Astrocyte (in vitro differentiated cells and primary cell): ENCODE results near the gene CDH26.

Source experiments
- CTCF ChIP-seq: IDR thresholded peaks from 2 replicates; pipeline ENCODE4 v1.5.1; 2011; ENCODE audit warnings: low read depth, mild to moderate bottlenecking, inconsistent platforms, low read length, moderate library complexity; ENCODE audit not compliant: insufficient read depth
- EZH2 ChIP-seq: IDR thresholded peaks from 2 replicates; pipeline ENCODE4 v1.6.1; 2012; ENCODE audit warnings: mild to moderate bottlenecking, low read length, inconsistent platforms; ENCODE audit not compliant: insufficient read depth

- TF ChIP-seq CTCF (no peak), EZH2 (no peak)
Measured at GRCh38 chr20:59936409-59936808, 21.8 kb upstream of the CDH26 start.
